Stimulated activated CD4-positive, alpha-beta T cell treated with anti-CD3 and anti-CD28 coated beads, Interleukin-4, amount 100 ng/mL, for 48 hours (primary cell): ENCODE data around the gene STARD3NL.

Source experiments
- DNase-seq, 2 donors: peaks; one replicate each; pipeline ENCODE4 v3.0.0-alpha.2; 2020; ENCODE audit warnings: low read depth in 2 of 2

STARD3NL gene

DNA sequence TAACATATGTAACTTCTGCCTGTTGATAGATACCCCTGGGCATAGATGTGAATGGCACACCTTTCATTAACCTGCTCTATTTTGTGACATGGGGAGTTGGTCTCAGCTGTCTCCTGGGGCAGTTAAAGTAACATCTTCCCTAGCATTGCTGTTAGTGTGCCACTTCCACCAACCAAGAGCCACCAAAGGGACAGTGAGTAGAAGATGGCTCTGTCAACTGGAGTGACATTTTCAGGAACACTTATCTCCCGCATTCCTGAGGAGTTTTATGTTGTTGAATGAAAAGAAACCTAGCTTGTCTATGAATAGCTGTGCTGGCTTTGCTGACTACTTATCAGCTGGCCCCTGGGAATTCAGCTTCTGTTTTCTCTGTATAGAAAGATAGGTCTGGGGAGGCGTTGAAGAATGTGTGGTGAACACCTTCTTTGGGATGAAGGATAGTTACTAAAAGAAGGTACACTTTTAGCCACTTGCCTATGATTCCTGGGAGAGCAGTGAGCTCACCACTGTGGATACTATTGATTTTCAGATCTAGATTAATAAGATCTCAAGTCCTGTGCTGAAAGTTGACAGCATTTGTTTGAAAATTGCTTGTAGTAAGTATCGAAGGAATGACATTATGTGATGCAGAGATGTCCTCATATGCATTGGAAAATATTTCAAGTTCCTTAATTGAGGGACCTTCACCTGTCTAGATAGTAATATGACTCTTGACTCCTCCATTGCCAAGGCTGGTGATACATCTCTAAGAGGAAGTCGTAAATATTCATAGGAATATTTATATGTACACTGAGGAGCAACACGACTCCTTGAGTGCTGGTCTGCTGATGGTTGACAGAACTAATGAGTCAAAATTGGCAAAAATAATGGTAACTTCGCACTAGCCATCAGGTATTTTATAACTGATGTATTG lies 7.6 kb downstream of the STARD3NL start:
- no peak for DNase-seq

DNA sequence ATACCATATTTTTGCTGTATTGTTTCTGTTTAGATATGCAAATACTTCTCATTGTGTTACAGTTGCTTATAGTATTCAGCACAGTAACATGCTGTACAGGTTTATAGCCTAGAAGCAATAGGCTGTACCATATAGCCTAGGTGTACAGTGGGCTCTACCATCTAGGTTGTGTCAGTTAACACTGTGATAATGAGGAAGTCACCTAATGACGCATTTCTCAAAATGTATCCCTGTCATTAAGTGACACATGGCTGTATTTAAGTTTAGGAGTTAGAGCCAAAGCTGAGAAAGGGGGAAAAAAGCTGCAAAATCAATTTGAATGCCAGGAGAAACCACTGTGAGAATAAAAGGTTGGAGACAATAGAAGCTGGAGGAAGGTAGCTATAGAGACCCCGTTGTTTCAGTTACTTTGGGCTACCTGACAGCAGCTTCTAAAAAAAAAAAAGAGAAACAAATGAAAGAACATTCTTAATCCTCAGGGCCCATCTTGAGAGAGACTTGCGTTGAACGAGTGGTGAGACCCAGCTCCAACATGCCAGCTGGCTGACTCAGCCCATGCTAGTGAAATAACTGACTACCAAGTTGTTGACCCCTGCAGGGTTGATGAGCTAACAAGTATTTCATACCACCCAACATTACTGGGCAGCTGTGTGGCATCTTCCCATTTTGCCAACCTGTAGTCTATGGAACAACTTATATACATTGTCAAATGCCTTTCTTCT lies 8.7 kb downstream of the STARD3NL start:
- no peak for DNase-seq

DNA sequence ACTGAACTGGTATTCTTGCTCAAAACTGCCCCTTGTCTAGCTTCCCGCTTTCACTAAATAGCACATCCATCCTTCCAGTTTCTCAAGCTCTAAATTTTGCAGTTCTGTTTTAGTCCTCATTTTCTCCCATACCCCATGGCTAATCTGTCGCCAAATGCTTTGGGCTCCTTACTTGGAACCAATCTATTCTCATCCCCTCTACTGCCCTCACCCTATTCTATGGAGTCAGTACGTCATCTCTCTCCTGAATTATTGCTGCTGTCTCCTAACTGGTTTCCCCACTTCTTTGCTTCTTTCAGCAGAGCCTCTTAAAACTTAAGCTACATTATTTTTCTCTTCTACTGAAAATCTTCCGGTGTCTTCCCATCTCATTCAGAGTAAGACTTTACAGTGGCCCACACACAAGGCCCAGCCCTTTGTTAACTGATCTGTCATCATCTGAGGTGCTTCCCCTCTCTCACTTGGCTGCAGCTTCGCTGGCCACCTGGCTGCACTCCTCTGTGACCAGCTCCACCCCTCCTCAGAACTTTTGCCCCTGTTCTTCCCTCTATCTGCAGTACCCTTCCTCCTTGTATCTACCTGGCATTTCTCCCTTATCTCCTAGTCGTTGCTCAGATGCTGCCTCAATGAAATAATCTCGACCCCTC lies 9.9 kb downstream of the STARD3NL start:
- DNase-seq: no peak

DNA sequence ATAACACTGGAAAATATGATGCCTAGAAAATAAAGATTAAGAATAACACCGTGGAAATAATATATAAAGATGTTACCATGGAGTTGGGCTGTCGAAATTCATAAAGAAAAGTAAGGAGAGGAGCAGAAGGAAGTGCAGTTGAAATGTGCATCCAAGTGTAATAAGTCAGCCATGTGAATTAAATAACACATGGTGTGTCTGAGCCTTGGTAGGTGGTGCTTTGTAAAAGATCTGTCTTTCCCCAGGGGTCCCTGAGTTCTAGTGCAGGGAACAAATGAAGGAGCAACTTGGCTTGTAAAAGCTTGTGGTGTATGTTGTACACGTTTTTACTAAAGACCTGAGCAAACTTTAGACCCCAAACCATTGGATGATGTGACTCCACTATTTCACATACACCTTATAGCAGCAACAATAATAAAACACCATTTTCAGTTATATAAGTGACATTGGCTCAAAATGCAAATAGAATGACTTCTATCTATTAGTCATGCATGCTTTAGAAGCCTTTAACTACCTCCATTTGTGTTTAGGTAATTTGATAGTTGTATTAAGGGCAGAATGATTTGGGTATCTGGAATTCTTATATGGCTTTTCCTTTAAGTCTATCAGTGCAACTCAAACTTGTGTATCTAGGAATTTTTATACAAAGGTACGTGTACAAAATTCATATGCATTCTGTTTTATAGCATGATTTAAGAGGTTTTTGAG lies 11.3 kb downstream of the STARD3NL start:
- DNase-seq: no peak

DNA sequence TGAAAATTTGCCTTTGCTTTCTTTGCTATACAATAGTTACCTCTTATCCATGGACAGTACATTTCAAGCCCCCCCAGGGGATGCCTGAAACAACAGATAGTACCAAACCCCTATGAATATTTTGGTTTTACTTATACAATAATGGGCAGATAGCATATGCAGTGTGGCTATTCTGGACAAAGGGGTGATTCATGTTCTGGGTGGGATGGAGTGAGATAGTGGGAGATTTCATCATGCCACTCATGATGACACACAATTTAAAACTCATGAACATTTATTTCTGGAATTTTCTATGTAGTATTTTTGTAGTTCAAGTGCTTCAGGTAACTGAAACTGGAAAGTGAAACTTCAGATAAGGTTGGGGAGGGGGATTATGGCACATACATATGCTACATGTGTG lies 12.0 kb downstream of the STARD3NL start:
- no peak for DNase-seq

DNA sequence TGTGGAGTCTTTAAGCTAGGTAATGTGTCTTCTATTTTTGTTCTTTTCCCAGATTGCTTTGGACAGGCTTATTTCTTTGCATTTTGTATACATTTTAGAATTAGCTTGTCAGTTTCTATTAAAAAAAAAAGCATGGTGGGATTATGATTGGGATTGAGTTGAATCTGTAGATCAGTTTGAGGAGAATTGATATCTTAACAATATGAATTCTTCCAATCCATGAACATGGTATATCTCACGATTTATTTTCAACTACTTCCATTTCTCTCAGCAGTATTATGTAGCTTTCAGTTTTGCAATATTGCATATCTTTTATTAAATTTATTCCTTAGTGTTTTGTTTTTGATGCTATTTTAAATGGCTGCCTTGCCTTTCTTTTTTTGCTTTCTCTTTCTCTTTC lies 13.7 kb downstream of the STARD3NL start:
- no peak for DNase-seq

DNA sequence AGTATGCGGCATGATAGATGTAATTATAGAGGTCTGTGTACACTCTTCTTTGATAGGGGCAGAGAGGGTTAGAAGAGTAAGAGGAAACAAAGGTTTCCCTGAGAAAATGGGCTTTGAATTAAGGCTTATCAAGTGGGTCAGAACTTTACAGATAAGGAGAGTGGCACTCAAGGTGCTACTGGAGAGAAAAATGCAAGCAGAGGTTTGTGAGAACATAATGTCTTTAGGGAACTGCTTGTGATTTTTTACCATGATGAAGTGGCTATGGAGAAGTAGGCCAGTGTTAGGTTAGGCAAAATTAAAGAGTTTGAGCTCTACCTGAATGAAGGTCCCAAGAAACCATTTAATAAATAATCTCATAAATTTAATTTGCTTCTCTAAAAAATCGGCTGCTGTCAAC lies 14.3 kb downstream of the STARD3NL start:
- no peak for DNase-seq

DNA sequence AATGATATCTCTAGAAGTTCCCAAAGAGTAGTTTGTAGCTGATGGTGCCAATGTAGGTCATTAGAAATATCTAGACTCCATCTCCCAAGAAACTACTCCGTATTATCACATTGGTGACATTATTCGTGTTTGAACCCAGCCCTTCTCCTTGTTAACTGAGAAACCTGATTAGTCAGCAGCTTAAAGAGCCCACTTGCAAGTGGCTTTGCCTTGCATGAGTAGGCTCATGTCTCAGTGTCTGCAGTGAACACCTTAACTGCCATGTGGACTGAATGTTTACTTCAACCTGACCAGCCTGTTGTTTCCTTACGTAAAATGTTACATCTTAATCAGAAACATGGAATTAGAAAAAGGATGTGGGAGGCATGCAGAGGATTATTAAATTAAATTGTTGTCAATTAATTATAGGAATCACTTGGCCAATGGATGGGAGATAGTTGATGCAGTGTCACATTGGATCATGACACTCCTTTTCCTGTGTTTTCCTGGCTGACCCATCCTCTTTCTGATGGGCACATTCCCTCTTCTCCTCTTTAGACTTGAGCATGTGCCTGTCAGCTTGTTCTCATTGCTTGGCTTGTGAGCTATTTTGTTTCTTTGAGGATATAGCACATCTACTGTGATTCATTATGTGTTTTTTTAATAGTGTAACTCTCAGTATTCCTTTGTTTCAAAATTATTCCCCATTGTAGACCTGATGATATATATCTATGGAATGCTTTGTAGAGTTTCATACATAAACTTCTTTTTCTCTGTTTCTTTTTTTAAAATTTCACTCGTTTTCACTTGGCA lies 18.0 kb downstream of the STARD3NL start:
- DNase-seq: no peak

DNA sequence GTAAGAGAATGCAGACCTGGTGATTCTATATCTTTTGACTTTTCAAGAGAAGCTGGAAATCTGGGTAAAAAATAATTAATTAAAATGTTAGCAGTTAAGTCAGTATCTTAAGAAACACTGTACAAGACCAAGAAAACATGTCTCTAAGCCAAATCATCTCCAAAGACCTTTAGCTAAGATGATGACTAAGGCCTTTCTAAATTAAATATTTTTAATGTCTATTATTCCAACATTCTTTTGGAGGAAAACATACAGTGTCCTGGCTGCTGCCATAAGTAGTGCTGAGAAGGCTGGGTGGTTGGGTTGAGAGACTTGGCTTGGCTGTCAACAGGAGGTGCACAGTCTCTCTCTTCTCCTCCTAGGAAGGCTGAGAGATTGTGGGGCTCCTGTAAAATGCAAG lies 20.3 kb downstream of the STARD3NL start:
- DNase-seq: no peak

DNA sequence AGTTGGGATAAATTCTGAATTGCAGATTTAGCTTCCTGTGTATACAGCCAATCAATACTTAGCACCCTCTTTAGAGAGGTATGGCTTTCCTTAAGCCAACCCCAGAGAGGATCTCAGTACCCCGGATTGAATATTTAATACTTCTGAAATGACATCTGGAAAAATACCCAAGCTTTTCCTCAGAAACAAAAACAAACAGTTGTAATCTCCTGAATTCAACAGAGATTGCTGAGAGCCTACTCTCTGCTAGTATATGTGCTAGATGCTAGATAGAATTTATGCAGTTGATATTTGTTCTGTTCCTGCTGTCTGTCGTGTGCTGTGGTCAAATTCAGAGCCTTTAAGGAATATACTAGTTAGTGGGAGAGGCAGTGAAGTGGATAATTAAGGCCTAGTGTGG lies 21.1 kb downstream of the STARD3NL start:
- no peak for DNase-seq

DNA sequence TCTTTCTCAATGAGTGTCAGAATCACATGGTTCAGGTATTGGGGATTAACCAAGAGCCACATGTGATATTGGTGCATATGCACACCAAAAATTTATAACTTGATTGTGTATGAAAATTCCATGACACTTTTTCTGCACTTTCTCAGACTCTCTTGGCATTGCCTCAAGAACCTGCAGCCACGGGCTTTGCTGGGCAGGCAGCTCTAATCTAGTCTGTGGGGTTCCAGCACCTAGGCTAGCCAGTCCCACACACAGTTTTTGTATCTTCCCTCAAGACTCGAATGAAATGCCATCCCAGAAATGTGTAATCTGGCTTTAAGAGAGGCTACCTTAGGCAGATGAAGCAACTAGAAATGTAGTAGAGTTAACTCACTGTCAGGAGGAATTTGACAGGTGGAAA lies 21.7 kb downstream of the STARD3NL start:
- DNase-seq: no peak

DNA sequence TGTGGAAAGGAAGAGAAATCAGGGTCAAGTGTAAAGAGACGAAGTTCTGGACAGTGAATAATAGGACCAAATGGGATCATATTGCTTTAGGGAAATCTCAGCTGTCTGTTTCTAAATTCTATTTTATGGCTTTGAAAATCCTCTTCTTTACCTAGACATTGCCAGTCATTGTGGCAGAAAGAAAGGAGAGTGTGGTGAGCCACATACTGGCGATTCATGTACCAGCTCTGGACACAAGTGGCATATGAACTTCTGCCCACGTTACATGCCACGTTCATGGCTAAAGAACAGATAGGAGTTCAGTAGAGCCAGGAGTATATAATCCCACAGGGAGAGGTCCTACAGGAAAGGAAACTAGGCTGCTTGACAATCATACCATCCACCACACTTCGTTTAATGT lies 28.0 kb downstream of the STARD3NL start:
- DNase-seq: no peak

DNA sequence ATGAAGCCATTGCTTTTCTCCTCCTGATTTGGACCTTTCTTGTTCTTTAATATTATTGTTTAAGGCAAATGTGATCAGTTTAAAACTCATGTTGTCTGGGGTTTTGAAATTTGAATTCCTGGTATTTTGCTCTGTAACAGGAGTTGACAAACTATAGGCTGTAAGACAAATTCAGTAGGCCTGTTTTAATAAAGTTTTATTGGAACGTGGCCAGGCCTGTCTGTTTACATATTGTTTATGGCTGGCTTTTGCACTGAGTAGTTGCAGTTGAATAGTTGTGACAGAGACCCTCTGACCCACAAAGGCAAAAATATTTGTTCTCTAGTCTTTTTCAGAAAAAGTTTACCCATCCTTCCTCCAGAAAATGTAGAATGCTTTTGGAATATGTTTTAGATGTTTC lies 29.8 kb downstream of the STARD3NL start:
- no peak for DNase-seq

DNA sequence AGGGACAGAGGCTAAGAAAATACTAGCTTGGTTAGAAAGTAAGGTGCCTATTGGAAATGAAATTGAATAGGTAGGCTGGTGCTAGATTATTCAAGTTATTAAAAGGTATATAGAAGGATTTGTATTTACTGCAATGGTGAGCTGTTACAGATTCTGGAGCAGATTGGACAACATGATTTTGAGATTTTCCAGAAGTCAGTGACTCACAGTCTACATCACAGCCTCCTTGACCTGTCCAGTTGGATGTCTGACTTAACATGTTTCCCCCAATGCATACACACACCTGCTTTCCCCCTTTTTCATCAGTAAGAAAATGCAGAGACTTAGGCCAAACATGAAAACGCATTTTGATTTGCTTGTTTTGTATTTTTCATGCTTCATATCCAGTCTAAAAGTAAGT lies 33.4 kb downstream of the STARD3NL start:
- no peak for DNase-seq

DNA sequence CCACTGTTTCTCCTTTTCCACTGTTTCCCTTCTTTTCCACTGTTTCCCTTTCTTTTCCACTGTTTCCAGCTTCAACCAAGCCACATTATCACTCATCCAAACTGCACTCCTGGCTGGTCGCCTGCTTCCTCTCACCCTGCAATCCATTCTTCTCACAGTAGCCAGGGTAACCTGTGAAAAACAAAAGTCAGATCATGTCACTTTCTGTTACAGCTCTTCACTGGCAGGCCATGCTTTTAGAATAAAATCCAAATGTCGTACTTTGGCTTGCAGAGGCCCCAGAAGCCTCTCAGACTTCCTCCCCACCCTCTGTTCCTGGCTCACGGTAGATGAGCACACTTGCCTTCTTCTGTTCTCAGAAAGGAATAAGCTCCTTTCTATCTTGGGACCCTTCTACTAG lies 33.9 kb downstream of the STARD3NL start:
- no peak for DNase-seq

DNA sequence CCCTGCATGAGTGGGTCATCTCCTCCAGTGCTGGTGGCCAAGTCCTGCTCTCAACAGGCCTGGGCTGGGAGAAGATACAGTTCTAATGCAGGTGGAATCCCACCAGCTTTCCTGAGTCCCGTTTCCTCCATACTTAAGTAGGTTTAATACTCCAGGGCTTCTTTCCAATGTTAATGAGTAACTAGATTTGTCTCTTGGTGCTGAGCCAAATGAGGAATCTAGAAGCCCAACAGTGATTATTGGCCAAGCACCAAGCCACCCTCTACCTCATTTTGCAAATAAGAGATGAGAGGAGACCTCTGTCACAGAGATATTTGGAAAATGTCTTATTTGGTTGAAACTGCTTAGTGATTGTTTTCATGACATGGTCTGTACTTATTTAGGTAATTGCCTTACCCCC lies 37.1 kb downstream of the STARD3NL start:
- no peak for DNase-seq

DNA sequence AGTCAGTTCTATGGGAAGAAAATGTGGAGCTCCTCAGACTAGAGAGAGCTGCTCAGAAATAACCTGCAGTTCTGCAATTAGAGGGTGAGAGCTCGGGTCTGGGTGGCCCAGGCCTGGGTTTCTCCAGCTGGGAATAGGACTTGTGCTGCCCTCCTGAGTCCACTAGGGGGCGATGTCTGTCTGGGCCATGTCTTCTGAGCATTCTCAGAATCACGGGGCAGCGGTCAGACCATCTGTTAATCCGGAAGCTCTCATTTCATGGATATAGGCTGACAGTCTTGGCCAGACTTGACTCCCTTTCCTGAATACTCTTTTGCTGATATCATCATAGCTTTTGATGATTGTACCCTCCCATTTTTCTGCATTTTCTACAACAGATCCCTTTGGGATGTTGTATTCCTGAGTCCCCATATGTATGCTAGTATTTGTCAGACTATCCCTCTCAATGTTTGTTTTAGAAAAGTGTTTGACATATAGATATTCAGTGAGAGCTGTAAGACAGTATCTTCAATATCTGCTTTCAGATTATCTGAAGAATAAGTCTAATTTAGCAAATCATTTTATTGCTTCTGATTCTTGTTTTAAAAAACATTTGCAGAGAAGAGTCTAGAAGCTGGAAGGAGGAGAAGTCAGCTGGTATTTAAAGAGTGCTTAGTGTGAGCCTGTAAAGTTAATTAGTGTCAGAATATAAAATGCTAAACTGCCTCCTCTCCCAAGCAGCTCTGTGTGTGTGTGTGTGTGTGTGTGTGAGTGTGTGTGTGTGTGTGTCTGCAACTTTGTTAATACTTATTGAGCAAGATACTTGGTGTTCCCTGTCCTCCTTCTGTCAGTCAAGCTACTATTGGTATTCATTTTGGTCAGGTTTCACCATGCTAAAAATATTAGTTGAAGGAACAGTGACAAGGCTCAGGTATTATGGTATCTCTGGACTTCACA lies 38.0 kb downstream of the STARD3NL start:
- DNase-seq: peak; percentile 54 to 66

DNA sequence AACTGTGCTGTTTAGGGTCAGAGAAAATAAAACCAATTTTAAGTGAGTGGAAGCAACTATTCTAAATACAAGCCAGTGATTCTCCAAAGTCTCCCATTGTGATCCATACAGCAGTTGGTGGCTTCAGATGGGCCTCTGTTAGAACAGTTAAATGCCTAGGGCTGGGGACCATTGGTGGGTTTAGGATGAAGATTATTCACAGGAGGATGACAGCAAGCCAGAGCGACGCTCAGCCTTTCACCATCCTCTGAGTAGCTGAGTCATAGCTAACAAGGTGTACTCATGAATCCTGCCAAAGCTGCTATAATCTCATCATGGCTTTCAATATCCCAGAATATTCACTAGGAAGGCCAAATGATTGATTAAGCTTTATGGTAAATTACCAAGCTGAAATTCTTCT lies 39.6 kb downstream of the STARD3NL start:
- no peak for DNase-seq

DNA sequence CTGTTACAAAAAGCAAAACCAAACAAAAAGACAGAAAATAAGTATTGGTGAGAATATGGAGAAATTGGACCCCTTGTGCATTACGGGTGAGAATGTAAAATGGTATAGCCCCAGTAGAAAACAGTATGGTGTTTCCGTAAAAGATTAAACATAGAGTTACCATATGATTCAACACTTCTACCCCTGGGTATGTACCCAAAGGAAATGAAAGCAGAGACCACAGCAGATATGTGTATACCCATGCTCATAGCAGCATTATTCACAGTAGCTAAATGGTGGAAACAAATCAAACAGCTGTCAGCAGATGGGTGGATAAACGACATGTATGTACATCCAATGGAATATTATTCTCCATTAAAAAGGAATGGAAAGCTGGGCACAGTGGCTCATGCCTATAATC lies 42.4 kb downstream of the STARD3NL start:
- no peak for DNase-seq

DNA sequence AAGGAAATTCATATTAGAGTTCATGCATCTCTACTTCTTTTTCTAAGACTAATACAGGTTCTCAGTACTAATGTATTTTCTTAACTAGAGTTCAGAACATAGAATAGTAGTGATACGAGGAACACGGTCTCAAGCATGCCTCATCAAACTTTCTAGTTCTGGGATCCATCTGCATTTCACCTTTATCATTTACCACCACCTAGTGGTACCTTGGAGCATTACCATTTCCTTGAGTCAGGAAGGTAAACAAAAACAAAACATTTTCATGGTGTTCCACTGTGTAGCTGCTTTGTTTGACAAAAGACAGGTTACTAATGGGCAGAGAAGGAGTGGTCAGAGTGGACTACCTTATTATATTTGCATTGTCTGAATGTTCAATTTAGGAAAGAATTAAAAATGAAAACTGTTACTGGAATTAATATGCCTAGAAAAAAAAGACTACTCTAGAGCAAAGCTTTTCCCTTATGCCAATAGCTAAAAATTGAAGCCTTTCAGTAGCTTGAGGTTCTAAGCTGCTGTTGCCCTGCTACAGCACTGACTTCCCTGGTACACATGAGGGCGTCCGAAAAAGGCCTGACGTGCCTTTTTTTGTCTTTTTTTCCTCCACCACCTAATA lies 44.5 kb downstream of the STARD3NL start:
- no peak for DNase-seq
